Neural crest cell (in vitro differentiated cells): ENCODE measurements around the gene SLC29A4. TPM values are rescaled to one million over a fixed set of nuclear protein-coding genes. Genes with fewer than 3 reads are reported as not detected.
"Not testable (repeated sequence)": the region's sequence is repeated elsewhere in the genome, so short reads cannot be mapped to it uniquely, and the experiment has no call there.

ENCODE experiments used
- DNase-seq: peaks from one replicate; pipeline ENCODE4 v3.0.0; 2021; ENCODE audit warnings: low read depth, mixed read lengths, low spot score
- H3K27ac Mint-ChIP-seq: one replicate; pipeline ENCODE4 v1.8.0; 2021; ENCODE audit warnings: mild to moderate bottlenecking, mixed read lengths; ENCODE audit not compliant: unreplicated experiment
- H3K27me3 Mint-ChIP-seq: 2 replicates; pipeline ENCODE4 v1.8.0; 2021; ENCODE audit warnings: low read depth, mild to moderate bottlenecking, mixed read lengths
- H3K36me3 Mint-ChIP-seq: 2 replicates; pipeline ENCODE4 v1.8.0; 2021; ENCODE audit warnings: low read depth, mild to moderate bottlenecking, mixed read lengths
- H3K4me1 Mint-ChIP-seq: 2 replicates; pipeline ENCODE4 v1.8.0; 2021; ENCODE audit warnings: mixed read lengths
- H3K4me3 Mint-ChIP-seq: one replicate; pipeline ENCODE4 v1.8.0; 2021; ENCODE audit warnings: mild to moderate bottlenecking, mixed read lengths
- H3K9me3 Mint-ChIP-seq: 2 replicates; pipeline ENCODE4 v1.8.0; 2021; ENCODE audit warnings: mixed read lengths
- CTCF ChIP-seq: fragments of 200-600 bp; sonication (generic); conservative IDR thresholded peaks from 2 replicates; pipeline ENCODE4 v1.5.0; 2021; ENCODE audit warnings: antibody characterized with exemption, mild to moderate bottlenecking
- total RNA-seq: library from RNA; stranded (reverse); gene quantifications from 2 replicates; pipeline ENCODE4 v1.2.1, GENCODE V29; 2021

The SLC29A4 gene
- total RNA-seq, 1 donor from 2014 or later, result 40.0 TPM

DNA sequence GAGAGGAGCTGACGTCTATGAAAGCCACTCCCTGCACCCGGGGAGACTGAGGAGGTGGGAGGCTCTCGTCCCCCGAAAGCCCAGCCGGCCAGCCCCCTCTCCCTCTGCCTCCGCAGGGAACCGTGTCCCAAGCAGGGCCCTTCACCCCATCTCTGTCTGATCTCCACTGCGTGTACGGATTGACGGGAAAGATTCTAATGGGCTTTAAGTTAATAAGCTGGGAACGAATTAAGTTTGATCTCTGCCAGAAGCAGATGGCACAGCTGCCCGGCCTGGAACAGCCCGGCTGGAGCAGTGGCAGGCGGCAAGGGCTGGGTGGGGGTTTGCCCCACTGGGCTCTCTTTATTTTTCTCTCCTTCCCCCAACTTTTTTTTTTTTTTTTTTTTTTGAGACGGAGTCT lies 6.1 kb upstream of the SLC29A4 start:
- Mint-ChIP-seq H3K27ac (no peak overlapping the region), H3K4me1 (no peaks in the 10 kb centered on the region), H3K36me3 (no peaks in the 10 kb centered on the region), H3K27me3 (peaks cover 3% of the 10 kb centered on the region), H3K9me3 (no peaks in the 10 kb centered on the region), H3K4me3 (no peak overlapping the region)
- TF ChIP-seq CTCF, result no peak
- no peak for DNase-seq

GRCh38 chr7:5278766-5279165 lies 4.0 kb upstream of the SLC29A4 start:
- Mint-ChIP-seq H3K27me3 (peaks cover 3% of the 10 kb centered on the region), H3K9me3 (no peaks in the 10 kb centered on the region), H3K27ac (no peak overlapping the region), H3K4me3 (no peak overlapping the region), H3K4me1 (no peaks in the 10 kb centered on the region), H3K36me3 (no peaks in the 10 kb centered on the region)
- DNase-seq, result no peak
- TF ChIP-seq CTCF, result no peak

- Mint-ChIP-seq H3K27ac (no peak overlapping the region), H3K36me3 (no peaks in the 10 kb centered on the region), H3K9me3 (no peaks in the 10 kb centered on the region), H3K27me3 (peaks cover 3% of the 10 kb centered on the region), H3K4me3 (peak overlapping the region; percentile 11), H3K4me1 (no peaks in the 10 kb centered on the region)
- DNase-seq, result no peak
- no peak for TF ChIP-seq CTCF
Measured at GRCh38 chr7:5279734-5280133, 3.0 kb upstream of the SLC29A4 start.

DNA sequence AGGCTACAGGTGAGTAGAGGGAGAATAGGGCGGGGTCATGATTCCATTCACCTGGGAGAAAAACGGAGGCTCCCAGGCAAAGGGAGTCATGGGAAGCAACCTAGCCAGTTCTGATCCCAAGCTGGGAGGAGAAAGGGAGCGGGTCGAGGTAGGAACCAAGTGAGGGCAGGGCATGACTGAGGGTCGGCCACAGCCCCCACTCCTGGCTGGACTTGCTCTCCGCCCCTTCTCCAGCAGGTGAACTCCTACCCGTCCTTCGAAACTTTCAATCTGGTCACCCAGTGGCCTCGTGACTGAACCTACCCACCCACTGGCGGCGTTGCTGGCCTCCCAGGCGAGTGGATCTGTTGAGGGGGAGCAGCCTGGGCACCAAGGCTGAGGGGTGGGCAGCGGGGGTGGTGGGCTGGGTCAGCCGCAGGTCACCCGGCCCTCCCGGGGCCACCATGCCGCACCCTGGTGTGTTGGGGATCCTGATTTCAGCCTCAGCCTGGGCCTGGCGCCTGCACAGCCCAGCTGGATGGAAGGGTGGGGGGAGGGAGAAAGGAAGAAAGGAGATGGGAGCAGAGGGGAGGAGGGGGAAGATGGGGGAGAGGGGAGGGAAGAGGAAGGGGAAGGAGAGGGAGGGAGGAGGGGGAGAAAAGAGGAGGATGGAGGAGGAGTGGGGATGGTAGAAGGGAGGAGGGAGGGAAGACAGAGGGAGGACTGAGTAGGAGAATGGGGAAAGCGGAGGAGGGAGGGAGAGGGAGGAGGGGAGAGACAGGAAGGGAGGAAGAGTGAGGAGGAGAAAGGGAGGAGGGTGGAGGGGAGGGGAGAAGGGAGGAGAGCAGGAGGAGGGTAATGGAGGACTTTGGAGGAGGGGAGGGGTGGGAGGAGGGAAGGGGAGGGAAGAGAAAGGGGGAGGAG lies 894 bp upstream of the SLC29A4 start:
- H3K9me3 Mint-ChIP-seq, H3K4me1 Mint-ChIP-seq, H3K36me3 Mint-ChIP-seq, H3K27ac Mint-ChIP-seq, DNase-seq, H3K27me3 Mint-ChIP-seq: not testable (repeated sequence)
- peak overlapping the region; percentile 77 for H3K4me3 Mint-ChIP-seq

- no peak for TF ChIP-seq CTCF
- Mint-ChIP-seq H3K27ac (no peak overlapping the region), H3K4me3 (peak overlapping the region; percentile 85), H3K4me1 (no peaks in the 10 kb centered on the region), H3K36me3 (no peaks in the 10 kb centered on the region), H3K27me3 (peaks cover 3% of the 10 kb centered on the region), H3K9me3 (no peaks in the 10 kb centered on the region)
- DNase-seq, result peak; percentile 28
Measured at GRCh38 chr7:5283421-5284303, 919 bp downstream of the SLC29A4 start.
